ENCODE measurements around the gene LRSAM1. TPM values are rescaled to one million over a fixed set of nuclear protein-coding genes. Genes with fewer than 3 reads are reported as not detected.

The LRSAM1 gene
- total RNA-seq, 4 donors from 2014 or later: 15.5 to 26.5 (median 20.2) TPM

- TF ChIP-seq CTCF (IDR thresholded peaks at IDR 0.05): no peak
- Histone ChIP-seq H3K27me3 (no peaks in the 10 kb centered on the region), H3K36me3 (peaks cover 0 to 80% of the 10 kb centered on the region in 2 donors), H3K27ac (peak overlapping the region in 1 of 4 donors; percentile 27), H3K9me3 (no peaks in the 10 kb centered on the region), H3K4me3 (no peak overlapping the region), H3K4me1 (peaks cover 3 to 28% (median 15%) of the 10 kb centered on the region in 3 donors)
- ATAC-seq: no peak
- WGBS, 2 donors (ENCODE audit: low coverage in 1 of 2): 64 to 71% methylated on average over 4 to 5 of the region's 7 CpGs
Observed at GRCh38 chr9:127446713-127447415, 4.4 kb upstream of the LRSAM1 start.

- H3K27ac ChIP-seq: peak overlapping the region in 1 of 4 donors; percentile 27
- H3K27me3 ChIP-seq: no peaks in the 10 kb centered on the region
- WGBS, 2 donors (ENCODE audit: low coverage in 1 of 2): 68 to 78% methylated on average over 3 to 7 of the region's 7 CpGs
- TF ChIP-seq POLR2A (IDR thresholded peaks at IDR 0.05) (no peak), CTCF (IDR thresholded peaks at IDR 0.05) (no peak), POLR2AphosphoS5 (IDR thresholded peaks at IDR 0.05) (no peak), EP300 (IDR thresholded peaks at IDR 0.05) (no peak)
- no peak overlapping the region for H3K4me3 ChIP-seq
- ATAC-seq: no peak
- peaks cover 3 to 35% (median 19%) of the 10 kb centered on the region in 3 donors for H3K4me1 ChIP-seq
- H3K9me3 ChIP-seq: no peaks in the 10 kb centered on the region
- H3K36me3 ChIP-seq: peaks cover 0 to 73% of the 10 kb centered on the region in 2 donors
Observed at GRCh38 chr9:127447416-127448111, 3.7 kb upstream of the LRSAM1 start.

GRCh38 chr9:127448112-127448805, 3.1 kb upstream of the LRSAM1 start:
- H3K4me1 ChIP-seq: peaks cover 3 to 42% (median 20%) of the 10 kb centered on the region in 3 donors
- no peaks in the 10 kb centered on the region for H3K27me3 ChIP-seq
- peaks cover 0 to 67% of the 10 kb centered on the region in 2 donors for H3K36me3 ChIP-seq
- H3K27ac ChIP-seq: peak overlapping the region in 2 of 4 donors; percentile 2 to 98
- TF ChIP-seq EP300 (IDR thresholded peaks at IDR 0.05) (no peak), POLR2A (IDR thresholded peaks at IDR 0.05) (no peak)
- H3K4me3 ChIP-seq: no peak overlapping the region
- WGBS, 2 donors (ENCODE audit: low coverage in 1 of 2): 83 to 95% methylated on average over 7 to 8 of the region's 8 CpGs
- no peak for ATAC-seq
- no peaks in the 10 kb centered on the region for H3K9me3 ChIP-seq

GRCh38 chr9:127449332-127449966, 1.9 kb upstream of the LRSAM1 start:
- no peak for TF ChIP-seq EP300 (IDR thresholded peaks at IDR 0.05)
- H3K4me3 ChIP-seq: peak overlapping the region in 1 of 2 donors; percentile 87
- no peaks in the 10 kb centered on the region for H3K9me3 ChIP-seq
- 54% methylated on average over 4 of the region's 5 CpGs; no CpG with 5 or more reads in 1 of the 2 donors for WGBS, 2 donors (ENCODE audit: low coverage in 1 of 2)
- peaks cover 3 to 44% (median 20%) of the 10 kb centered on the region in 3 donors for H3K4me1 ChIP-seq
- peak overlapping the region in 3 of 4 donors; percentile 90 to 98 (median 93) for H3K27ac ChIP-seq
- H3K27me3 ChIP-seq: no peaks in the 10 kb centered on the region
- peaks cover 0 to 66% of the 10 kb centered on the region in 2 donors for H3K36me3 ChIP-seq
- no peak for ATAC-seq

GRCh38 chr9:127450243-127450760, 1.0 kb upstream of the LRSAM1 start:
- peak overlapping the region; percentile 61 to 87 for H3K4me3 ChIP-seq
- H3K36me3 ChIP-seq: peaks cover 0 to 66% of the 10 kb centered on the region in 2 donors
- H3K27ac ChIP-seq: peak overlapping the region; percentile 54 to 98 (median 92)
- ATAC-seq: no peak
- no peaks in the 10 kb centered on the region for H3K9me3 ChIP-seq
- TF ChIP-seq POLR2AphosphoS5 (IDR thresholded peaks at IDR 0.05) (no peak), CTCF (IDR thresholded peaks at IDR 0.05) (no peak), EP300 (IDR thresholded peaks at IDR 0.05) (no peak), POLR2A (IDR thresholded peaks at IDR 0.05) (no peak)
- H3K27me3 ChIP-seq: no peaks in the 10 kb centered on the region
- WGBS, 2 donors (ENCODE audit: low coverage in 1 of 2): 1 to 4% methylated on average over 12 to 14 of the region's 14 CpGs
- H3K4me1 ChIP-seq: peaks cover 3 to 44% (median 20%) of the 10 kb centered on the region in 3 donors

Data from gastroesophageal sphincter (tissue), 4 donors.